Measurements from ENCODE around the gene GFPT2. TPM values are rescaled to one million over a fixed set of nuclear protein-coding genes. Genes with fewer than 3 reads are reported as not detected.
A peak's percentile ranks its signal among the peaks of the same experiment; 100 is the strongest.

The GFPT2 gene
- total and polyA plus RNA-seq, 8 donors, result 5.2 to 17.6 (median 8.9) TPM

DNA sequence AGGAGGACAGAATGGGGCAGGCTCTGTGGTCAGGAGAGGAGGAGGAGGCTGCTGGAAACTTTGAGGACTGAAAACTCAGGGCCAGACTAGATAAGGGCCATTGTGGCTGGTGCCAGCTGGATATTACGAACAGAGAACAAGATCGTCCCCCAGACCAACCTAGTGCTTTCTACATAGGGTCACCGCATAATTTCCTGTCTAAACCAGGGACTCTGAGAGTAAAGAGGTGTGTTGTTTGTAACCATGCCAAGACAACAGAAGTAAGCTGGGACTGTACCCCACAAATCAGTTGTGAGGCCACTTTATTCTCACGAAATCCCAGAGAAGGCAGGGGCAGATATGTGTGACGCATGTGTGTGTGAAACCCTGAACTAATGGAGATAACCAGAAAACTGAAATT is 20.3 kb upstream of the GFPT2 start:
- no peaks in the 10 kb centered on the region for H3K27me3 ChIP-seq
- ATAC-seq (no peak), DNase-seq (no peak)
- H3K4me3 ChIP-seq, result no peak overlapping the region
- intact Hi-C loops (cut with DNase I), result no loop called here
- H3K4me1 ChIP-seq, result no peaks in the 10 kb centered on the region
- TF ChIP-seq, protein P1, sequence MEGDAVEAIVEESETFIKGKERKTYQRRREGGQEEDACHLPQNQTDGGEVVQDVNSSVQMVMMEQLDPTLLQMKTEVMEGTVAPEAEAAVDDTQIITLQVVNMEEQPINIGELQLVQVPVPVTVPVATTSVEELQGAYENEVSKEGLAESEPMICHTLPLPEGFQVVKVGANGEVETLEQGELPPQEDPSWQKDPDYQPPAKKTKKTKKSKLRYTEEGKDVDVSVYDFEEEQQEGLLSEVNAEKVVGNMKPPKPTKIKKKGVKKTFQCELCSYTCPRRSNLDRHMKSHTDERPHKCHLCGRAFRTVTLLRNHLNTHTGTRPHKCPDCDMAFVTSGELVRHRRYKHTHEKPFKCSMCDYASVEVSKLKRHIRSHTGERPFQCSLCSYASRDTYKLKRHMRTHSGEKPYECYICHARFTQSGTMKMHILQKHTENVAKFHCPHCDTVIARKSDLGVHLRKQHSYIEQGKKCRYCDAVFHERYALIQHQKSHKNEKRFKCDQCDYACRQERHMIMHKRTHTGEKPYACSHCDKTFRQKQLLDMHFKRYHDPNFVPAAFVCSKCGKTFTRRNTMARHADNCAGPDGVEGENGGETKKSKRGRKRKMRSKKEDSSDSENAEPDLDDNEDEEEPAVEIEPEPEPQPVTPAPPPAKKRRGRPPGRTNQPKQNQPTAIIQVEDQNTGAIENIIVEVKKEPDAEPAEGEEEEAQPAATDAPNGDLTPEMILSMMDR (IDR thresholded peaks at IDR 0.05), result no peak
- no peaks in the 10 kb centered on the region for H3K36me3 ChIP-seq
- H3K27ac ChIP-seq, result no peak overlapping the region
- H3K9me3 ChIP-seq, result no peaks in the 10 kb centered on the region

DNA sequence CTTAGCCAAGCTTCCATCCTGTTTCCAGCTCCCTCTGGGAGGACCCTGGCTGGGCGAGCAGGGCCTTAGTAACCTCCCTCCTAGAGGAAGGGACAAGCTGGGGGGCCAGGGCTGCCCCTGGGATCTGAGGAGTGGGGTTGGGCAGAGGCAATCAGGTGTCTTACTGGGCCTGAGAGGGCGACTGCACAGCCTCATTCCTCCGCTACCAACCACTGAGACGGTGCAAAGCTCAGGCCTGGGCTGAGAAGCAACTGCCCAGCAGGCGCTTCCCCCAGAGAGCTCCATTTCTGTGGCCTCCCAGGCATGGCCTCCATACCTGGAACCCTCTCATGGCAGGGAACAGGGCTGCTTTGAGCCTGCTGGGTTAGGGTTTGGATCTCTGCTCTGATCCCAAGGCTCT is 18.8 kb upstream of the GFPT2 start:
- TF ChIP-seq, protein P1 (IDR thresholded peaks at IDR 0.05), result no peak
- Histone ChIP-seq H3K36me3 (no peaks in the 10 kb centered on the region), H3K27ac (no peak overlapping the region), H3K27me3 (no peaks in the 10 kb centered on the region), H3K9me3 (no peaks in the 10 kb centered on the region), H3K4me3 (no peak overlapping the region), H3K4me1 (no peaks in the 10 kb centered on the region)
- intact Hi-C loops (cut with DNase I), result no loop called here
- DNase-seq (no peak), ATAC-seq (no peak)

DNA sequence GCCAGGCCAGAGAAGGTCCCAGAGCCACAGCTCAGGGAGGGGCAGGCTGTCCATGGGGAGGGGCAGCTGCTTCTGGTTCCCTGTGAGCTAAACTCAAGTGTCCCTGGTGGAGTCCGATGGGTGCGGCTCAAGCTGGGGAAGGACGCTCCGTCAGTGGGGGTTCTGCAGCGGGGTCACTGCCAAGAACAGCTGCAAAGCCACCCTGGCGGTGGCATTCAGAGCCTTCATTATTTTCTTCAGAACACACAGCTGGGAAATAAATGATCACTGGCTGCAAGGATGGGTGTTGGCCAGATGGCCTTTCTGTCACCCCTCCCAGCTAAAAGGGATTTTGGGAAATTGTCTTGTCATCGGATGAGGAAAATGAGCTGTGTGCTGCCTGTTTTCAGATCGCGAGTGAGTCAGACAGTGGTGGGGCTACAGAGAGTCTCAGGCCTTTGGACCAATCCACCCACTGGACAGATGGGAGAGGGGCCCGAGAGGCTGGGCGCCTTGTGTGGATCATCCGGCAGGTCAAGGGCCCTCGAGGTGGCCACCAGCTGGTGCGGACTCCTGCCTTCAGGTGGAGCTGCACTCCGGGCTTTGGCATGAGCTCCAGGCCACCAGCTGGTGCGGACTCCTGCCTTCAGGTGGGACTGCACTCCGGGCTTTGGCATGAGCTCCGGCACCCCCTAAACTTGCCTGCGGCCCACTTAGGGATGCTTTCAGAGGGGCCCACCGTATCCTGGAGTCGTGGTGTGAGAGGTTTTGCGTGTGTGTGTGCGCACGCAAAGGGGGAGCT is 17.9 kb upstream of the GFPT2 start:
- no peaks in the 10 kb centered on the region for H3K27me3 ChIP-seq
- TF ChIP-seq, protein P1 (IDR thresholded peaks at IDR 0.05), result no peak
- H3K9me3 ChIP-seq, result no peaks in the 10 kb centered on the region
- ATAC-seq (peak; percentile 51), DNase-seq (no peak)
- H3K4me1 ChIP-seq, result no peaks in the 10 kb centered on the region
- H3K4me3 ChIP-seq, result no peak overlapping the region
- intact Hi-C loops (cut with DNase I), result no loop called here
- H3K36me3 ChIP-seq, result no peaks in the 10 kb centered on the region
- no peak overlapping the region for H3K27ac ChIP-seq

DNA sequence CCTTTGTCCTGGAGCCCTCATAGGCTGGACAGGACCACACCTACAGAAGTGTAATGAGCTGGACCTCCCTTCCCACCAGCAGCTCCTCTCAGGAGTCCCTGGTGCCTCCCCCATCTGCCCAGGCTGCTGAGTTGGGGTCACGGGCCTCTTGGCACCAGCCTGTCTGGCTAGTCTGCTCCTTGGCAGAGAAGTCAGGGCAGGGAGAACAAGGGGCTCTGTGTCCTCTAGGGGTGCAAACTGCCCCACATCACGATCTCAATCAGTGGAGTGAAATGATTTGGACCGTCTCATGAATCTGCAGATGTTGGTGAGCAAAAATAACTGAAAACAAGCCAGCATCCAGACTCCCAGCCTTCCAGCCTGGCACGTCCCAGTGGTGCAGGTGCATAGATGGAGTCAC is 14.9 kb upstream of the GFPT2 start:
- Histone ChIP-seq H3K27me3 (no peaks in the 10 kb centered on the region), H3K27ac (no peak overlapping the region), H3K4me3 (no peak overlapping the region), H3K4me1 (no peaks in the 10 kb centered on the region), H3K9me3 (no peaks in the 10 kb centered on the region), H3K36me3 (no peaks in the 10 kb centered on the region)
- DNase-seq (no peak), ATAC-seq (no peak)
- intact Hi-C loops (cut with DNase I), result no loop called here
- TF ChIP-seq, protein P1 (IDR thresholded peaks at IDR 0.05), result no peak

DNA sequence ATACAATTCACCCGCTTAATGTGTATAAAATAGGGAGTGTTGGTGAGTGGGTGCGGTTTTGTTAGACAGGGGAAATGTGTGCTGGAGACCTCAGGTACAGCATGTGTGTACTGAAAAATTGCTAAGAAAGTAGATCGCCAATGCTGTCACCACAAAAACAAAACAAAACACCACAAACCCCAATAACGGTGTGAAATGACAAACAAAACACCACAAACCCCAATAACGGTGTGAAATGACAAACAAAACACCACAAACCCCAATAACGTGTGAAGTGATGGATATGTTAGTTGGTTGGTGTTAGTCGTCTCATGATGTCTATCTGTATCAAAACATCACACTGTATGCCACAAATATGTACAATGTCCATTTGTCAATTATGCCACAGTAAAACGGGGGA is 14.2 kb upstream of the GFPT2 start:
- intact Hi-C loops (cut with DNase I), result no loop called here
- no peak overlapping the region for H3K4me3 ChIP-seq
- H3K36me3 ChIP-seq, result no peaks in the 10 kb centered on the region
- no peak for ATAC-seq
- no peak overlapping the region for H3K27ac ChIP-seq
- no peaks in the 10 kb centered on the region for H3K9me3 ChIP-seq
- no peaks in the 10 kb centered on the region for H3K27me3 ChIP-seq
- no peak for DNase-seq
- TF ChIP-seq, protein P1 (IDR thresholded peaks at IDR 0.05), result no peak
- H3K4me1 ChIP-seq, result no peaks in the 10 kb centered on the region
